Stimulated activated CD4-positive, alpha-beta T cell treated with anti-CD3 and anti-CD28 coated beads, Interleukin-12 subunit alpha, Interleukin-12 subunit beta, amount 100 ng/mL, for 24 hours (primary cell): ENCODE results near the gene CAMKMT.
A peak's percentile ranks its signal among the peaks of the same experiment; 100 is the strongest.

Experiments
- DNase-seq, 2 experiments: peaks; one replicate each; pipeline ENCODE4 v3.0.0-alpha.2; 2020; ENCODE audit warnings: low read depth in 2 of 2

The CAMKMT gene

GRCh38 chr2:44361330-44362206 is at the start of gene CAMKMT, which contains the start of gene PREPL:
Gene CAMKMT, plus strand, starts transcription at chr2:44361947.
Gene PREPL, minus strand, starts transcription at chr2:44361494. Its CDS starts 15,152 bp downstream, at chr2:44346342.
- DNase-seq, result peak; percentile 97 to 99

GRCh38 chr2:44314362-44314761 is 47.4 kb upstream of the CAMKMT start:
- DNase-seq, result no peak

GRCh38 chr2:44315945-44316344 is 45.8 kb upstream of the CAMKMT start:
- no peak for DNase-seq

- DNase-seq, result no peak
Observed at GRCh38 chr2:44320832-44321231, 40.9 kb upstream of the CAMKMT start.

GRCh38 chr2:44321360-44321759 is 40.4 kb upstream of the CAMKMT start:
- no peak for DNase-seq

- no peak for DNase-seq
Observed at GRCh38 chr2:44324971-44325426, 36.7 kb upstream of the CAMKMT start.

- no peak for DNase-seq
Observed at GRCh38 chr2:44325897-44326296, 35.9 kb upstream of the CAMKMT start.

GRCh38 chr2:44326548-44327264 is 35.0 kb upstream of the CAMKMT start:
- DNase-seq, result no peak

GRCh38 chr2:44328750-44329149 is 33.0 kb upstream of the CAMKMT start:
- DNase-seq, result no peak

GRCh38 chr2:44329343-44329742 is 32.4 kb upstream of the CAMKMT start:
- no peak for DNase-seq

- DNase-seq, result no peak
Observed at GRCh38 chr2:44330801-44331200, 30.9 kb upstream of the CAMKMT start.

- no peak for DNase-seq
Observed at GRCh38 chr2:44333994-44334393, 27.8 kb upstream of the CAMKMT start.

- no peak for DNase-seq
Observed at GRCh38 chr2:44335806-44336538, 25.8 kb upstream of the CAMKMT start.

- DNase-seq, result no peak
Observed at GRCh38 chr2:44342854-44343253, 18.9 kb upstream of the CAMKMT start.

GRCh38 chr2:44347526-44347925 is 14.2 kb upstream of the CAMKMT start:
- no peak for DNase-seq

GRCh38 chr2:44348400-44348799 is 13.3 kb upstream of the CAMKMT start:
- no peak for DNase-seq

GRCh38 chr2:44349506-44349905 is 12.2 kb upstream of the CAMKMT start:
- DNase-seq, result no peak

- DNase-seq, result no peak
Observed at GRCh38 chr2:44351088-44351487, 10.7 kb upstream of the CAMKMT start.

GRCh38 chr2:44351676-44352075 is 10.1 kb upstream of the CAMKMT start:
- DNase-seq, result no peak

- no peak for DNase-seq
Observed at GRCh38 chr2:44352510-44352909, 9.2 kb upstream of the CAMKMT start.

- DNase-seq, result no peak
Observed at GRCh38 chr2:44354761-44355160, 7.0 kb upstream of the CAMKMT start.

- peak in 1 of 2 experiments; percentile 32 for DNase-seq
Observed at GRCh38 chr2:44358503-44358902, 3.2 kb upstream of the CAMKMT start.
